ENCODE results near the gene PEX11G.

DNA sequence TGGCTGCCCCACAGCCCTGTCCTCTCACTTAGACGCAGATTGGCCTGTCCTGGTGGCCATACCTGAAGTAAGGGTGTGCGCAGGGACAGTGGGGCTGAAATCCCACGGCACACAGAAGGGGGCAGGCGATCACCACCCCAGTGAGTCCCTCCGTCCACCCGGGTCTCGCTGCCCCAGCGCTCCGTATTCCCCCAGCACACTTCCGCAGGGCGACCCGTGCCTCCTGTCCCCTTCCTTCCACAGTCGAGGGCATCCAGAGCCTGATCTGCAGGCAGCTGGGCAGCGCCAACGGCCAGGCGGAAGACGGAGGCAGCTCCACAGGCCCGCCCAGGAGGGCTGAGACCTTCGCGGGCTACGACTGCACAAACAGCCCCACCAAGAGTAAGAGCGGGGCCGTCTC is 25.3 kb downstream of the PEX11G start:
- no peak for TF ChIP-seq NRF1 (conservative IDR thresholded peaks at IDR 0.05; ENCODE audit: low read depth, low read length)
- TF ChIP-seq SREBF2 (IDR thresholded peaks at IDR 0.05; ENCODE audit: low read length) = no peak
- no peak for TF ChIP-seq BACH1 (IDR thresholded peaks at IDR 0.05; ENCODE audit: borderline replicate concordance)
- no peak for TF ChIP-seq CTCF (IDR thresholded peaks at IDR 0.05 in 2 of 3, conservative IDR thresholded peaks at IDR 0.05 in 1 of 3; ENCODE audit: control insufficient read depth in 2 of 3, extremely low read depth in 1 of 3, insufficient read depth in 1 of 3, low read depth in 3 of 3, low read length in 3 of 3)
- no peak for TF ChIP-seq SP1 (IDR thresholded peaks at IDR 0.05; ENCODE audit: low read depth, low read length)

Data from GM12878 (cell line).